GM12878 (cell line): ENCODE data around the gene ANKRD1. TPM values are rescaled to one million over a fixed set of nuclear protein-coding genes. Genes with fewer than 3 reads are reported as not detected.
"Not testable (repeated sequence)": the region's sequence is repeated elsewhere in the genome, so short reads cannot be mapped to it uniquely, and the experiment has no call there.

ENCODE experiments used
- ATAC-seq: fragments of 200-7000 bp; cut with Tn5 transposase; 3 replicates; pipeline ENCODE4 v1.9.1; 2020; ENCODE audit warnings: mild to moderate bottlenecking, moderate library complexity
- BruUV-seq: library from RNA; stranded (reverse); fragments of 400-500 nt; replicated peaks from 2 replicates; lab custom pipeline; 2021; lab: Mats Ljungman, UMichigan
- CTCF ChIA-PET: fragments of 300-600 bp; sonication (Branson Sonifier 250); formaldehyde crosslinking; extraction: SDS; loops from one replicate; lab custom pipeline; 2021; ENCODE audit warnings: inconsistent platforms; lab: Yijun Ruan, JAX
- POLR2A ChIA-PET: fragments of 350-600 bp; formaldehyde crosslinking; extraction: SDS; loops from one replicate; lab custom pipeline; 2021; ENCODE audit warnings: inconsistent platforms; lab: Charles Lee
- RAD21 ChIA-PET: fragments of 300-600 bp; sonication (Branson Sonifier 250); formaldehyde crosslinking; loops from one replicate; lab custom pipeline; 2023; ENCODE audit warnings: antibody characterized with exemption; ENCODE audit not compliant: unreplicated experiment; lab: Charles Lee
- SMC1A ChIA-PET: fragments of 300-600 bp; sonication (Branson Sonifier 250); formaldehyde crosslinking; loops from one replicate; lab custom pipeline; 2023; ENCODE audit not compliant: unreplicated experiment, uncharacterized antibody; lab: Charles Lee
- DNase-seq: peaks from one replicate; pipeline ENCODE4 v3.0.0-alpha.2; 2011; ENCODE audit warnings: low read depth, low spot score
- FAIRE-seq: peaks from 3 replicates; lab custom pipeline; 2011; peaks lifted over from hg19 to GRCh38; lab: Jason Lieb, UNC
- H2AFZ ChIP-seq: 2 replicates; pipeline ENCODE4 v1.6.0; 2011; ENCODE audit warnings: low read depth, low read length, control low read depth; ENCODE audit not compliant: control insufficient read depth
- H3K27ac ChIP-seq: 2 replicates; pipeline ENCODE4 v1.5.1; 2011; ENCODE audit warnings: control low read depth; ENCODE audit not compliant: control insufficient read depth, insufficient read depth
- H3K27me3 ChIP-seq, 2 experiments: replicated peaks in 1 of 2; 2 replicates each; pipeline versions ENCODE4 v1.6.0 to v1.6.1; 2011; ENCODE audit warnings: low read length in 1 of 2; ENCODE audit not compliant: control insufficient read depth in 2 of 2, insufficient read depth in 2 of 2
- H3K36me3 ChIP-seq, 2 experiments: 2 replicates each; pipeline ENCODE4 v1.5.1; 2011; ENCODE audit warnings: low read length in 1 of 2; ENCODE audit not compliant: control insufficient read depth in 2 of 2, insufficient read depth in 2 of 2
- H3K4me1 ChIP-seq: 2 replicates; pipeline ENCODE4 v1.6.1; 2011; ENCODE audit warnings: mild to moderate bottlenecking, low read length, moderate library complexity, mixed read lengths; ENCODE audit not compliant: control insufficient read depth, insufficient read depth
- H3K4me2 ChIP-seq: 2 replicates; pipeline ENCODE4 v1.6.0; 2011; ENCODE audit warnings: control low read depth; ENCODE audit not compliant: control insufficient read depth, insufficient read depth
- H3K4me3 ChIP-seq: fragments of 200-600 bp; sonication (generic); 2 replicates; pipeline ENCODE4 v1.5.1; 2016
- H3K79me2 ChIP-seq: 2 replicates; pipeline ENCODE4 v1.6.0; 2011; ENCODE audit warnings: low read length; ENCODE audit not compliant: control insufficient read depth, insufficient read depth
- H3K9ac ChIP-seq: 2 replicates; pipeline ENCODE4 v1.8.0; 2011; ENCODE audit warnings: low read length, control low read depth, mixed read lengths; ENCODE audit not compliant: control insufficient read depth, insufficient read depth
- H3K9me3 ChIP-seq: replicated peaks from 3 replicates; pipeline ENCODE4 v1.5.1; 2011; ENCODE audit warnings: mild to moderate bottlenecking, low read length; ENCODE audit not compliant: control insufficient read depth, insufficient read depth
- H4K20me1 ChIP-seq: 2 replicates; pipeline ENCODE4 v1.6.0; 2011; ENCODE audit not compliant: control insufficient read depth, insufficient read depth
- RAD21 ChIP-seq: IDR thresholded peaks from 2 replicates; pipeline ENCODE4 v1.6.1; 2011; ENCODE audit warnings: mild to moderate bottlenecking, low read depth, low read length, moderate library complexity; ENCODE audit not compliant: insufficient read depth
- SMC3 ChIP-seq: IDR thresholded peaks from 2 replicates; pipeline ENCODE4 v1.6.1; 2011; ENCODE audit warnings: low read length, improper control_type of control experiment, borderline replicate concordance
- ZNF384 ChIP-seq: IDR thresholded peaks from 2 replicates; pipeline ENCODE4 v1.6.1; 2012; ENCODE audit warnings: low read depth, mild to moderate bottlenecking, low read length, improper control_type of control experiment, borderline replicate concordance
- WGBS: methylation state at CpG from one replicate; pipeline ENCODE4 v1.1.6; 2016; ENCODE audit warnings: low lambda C conversion rate; ENCODE audit not compliant: insufficient replicate concordance, insufficient coverage; ENCODE audit errors: missing lambda C conversion rate; 5-methylcytosine and 5-hydroxymethylcytosine counted together
- in situ Hi-C: fragments of 300-500 bp; cut with MboI; formaldehyde crosslinking; loops from 9 replicates; pipeline ENCODE4 v1.14.3; 2018; ENCODE audit warnings: mixed read lengths
- intact Hi-C: fragments of 100-400 bp; cut with micrococcal nuclease; formaldehyde crosslinking; loops from one replicate; pipeline ENCODE4 v1.14.2; 2022; ENCODE audit not compliant: unreplicated experiment
- polyA plus RNA-seq, 11 experiments: library from polyadenylated mRNA; depleted of rRNA in 4 of 11; unstranded in 6 of 11; stranded (reverse) in 5 of 11; fragments of >200 nt; fragmentation: Nextera tagmentation in 4 of 11; fragmentation: Illumina TruSeq in 1 of 11; extraction: Ambion mirVana in 4 of 11; extraction: Trizol in 1 of 11; gene quantifications; 1 replicate in 1 of 11; 2 replicates in 10 of 11; pipeline versions ENCODE4 v1.2.1 to v1.2.3, GENCODE V29; 2011 to 2016; ENCODE audit warnings: inconsistent platforms in 2 of 11, missing spikeins in 2 of 11, low read depth in 1 of 11
- total RNA-seq, 4 experiments: library from RNA; depleted of rRNA in 3 of 4; stranded (reverse); fragments of >200 nt in 3 of 4; fragmentation: Illumina TruSeq in 1 of 4; extraction: Trizol in 1 of 4; gene quantifications; 2 replicates each; pipeline versions ENCODE4 v1.2.1 to v1.2.3, GENCODE V29; 2013 to 2021
- TF ChIP-seq, protein P1 (sequence below), 3 experiments: IDR thresholded peaks in 2 of 3; conservative IDR thresholded peaks in 1 of 3; 2 replicates each; pipeline ENCODE4 v1.5.1; 2011; ENCODE audit warnings: low read depth in 3 of 3, low read length in 3 of 3, mild to moderate bottlenecking in 3 of 3, control low read depth in 2 of 3, moderate library complexity in 2 of 3, inconsistent platforms in 1 of 3, mixed read lengths in 1 of 3; ENCODE audit not compliant: control insufficient read depth in 2 of 3, insufficient read depth in 1 of 3; ENCODE audit errors: extremely low read depth in 1 of 3

Gene ANKRD1
- total and polyA plus RNA-seq, 10 of the 15 experiments (the other 5 are each of a cell fraction or from before 2014, with no cell fraction given) = not detected

DNA sequence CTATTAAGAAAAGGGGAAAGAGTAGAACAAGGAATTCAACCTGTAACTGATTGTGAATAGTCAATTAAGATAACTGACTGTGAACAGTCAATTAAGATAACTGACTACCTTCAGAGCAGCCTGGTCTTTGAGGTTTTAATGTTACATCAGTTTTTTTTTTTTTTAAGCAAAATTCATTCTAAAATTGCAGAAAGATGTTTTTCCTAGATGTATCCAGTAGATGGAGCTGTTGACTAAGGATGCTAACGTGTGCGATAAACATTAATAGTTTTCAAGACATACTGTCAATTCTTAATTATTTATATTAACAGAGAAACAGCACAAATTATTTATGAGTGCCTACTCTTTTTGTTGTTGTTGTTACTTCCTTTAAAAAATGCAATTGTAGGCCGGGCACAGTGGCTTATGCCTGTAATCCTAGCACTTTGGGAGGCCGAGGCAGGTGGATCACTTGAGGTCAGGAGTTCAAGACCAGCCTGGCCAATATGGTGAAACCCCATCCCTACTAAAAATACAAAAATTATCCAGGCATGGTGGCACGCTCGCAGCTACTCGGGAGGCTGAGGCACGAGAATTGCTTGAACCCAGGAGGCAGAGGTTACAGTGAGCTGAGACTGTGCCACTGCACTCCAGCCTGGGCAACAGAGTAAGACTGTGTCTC is 40.7 kb downstream of the ANKRD1 start:
- intact Hi-C loops = loop anchor here (10.0 kb wide), 1 partner anchor 755 kb away; the partner anchor contains the start of gene PPP1R3C
- CTCF ChIA-PET = interaction anchor here (0.6 to 2.2 kb wide), 37 partner anchors 8 to 755 kb away, joined by 3 to 29 read pairs (median 4); partner anchors contain the start of gene RPP30

More for the DNA sequence above, 40.7 kb downstream of the ANKRD1 start:
- H3K4me1 ChIP-seq, H3K27ac ChIP-seq, H3K9me3 ChIP-seq, BruUV-seq, ATAC-seq, H4K20me1 ChIP-seq, H3K27me3 ChIP-seq, H2AFZ ChIP-seq, DNase-seq, H3K9ac ChIP-seq, H3K4me2 ChIP-seq, H3K79me2 ChIP-seq, POLR2A ChIA-PET, H3K4me3 ChIP-seq: not testable (repeated sequence)
- peaks cover 1 to 17% of the 10 kb centered on the region in 2 experiments for H3K36me3 ChIP-seq
- WGBS = 97% methylated on average over 8 of the region's 8 CpGs
- ChIA-PET SMC1A (interaction anchor here (0.6 to 5.1 kb wide), 16 partner anchors 8 to 1084 kb away, joined by 3 to 30 read pairs (median 3); partner anchors contain the start of gene RPP30), RAD21 (interaction anchor here (0.7 to 2.5 kb wide), 8 partner anchors 10 to 1241 kb away, joined by 3 to 7 read pairs (median 4); no protein-coding TSS in a partner anchor)
- in situ Hi-C loops = loop anchor here (25.0 kb wide), 1 partner anchor 1032 kb away; the partner anchor contains the start of genes BTAF1 and FGFBP3
- TF ChIP-seq, protein P1, sequence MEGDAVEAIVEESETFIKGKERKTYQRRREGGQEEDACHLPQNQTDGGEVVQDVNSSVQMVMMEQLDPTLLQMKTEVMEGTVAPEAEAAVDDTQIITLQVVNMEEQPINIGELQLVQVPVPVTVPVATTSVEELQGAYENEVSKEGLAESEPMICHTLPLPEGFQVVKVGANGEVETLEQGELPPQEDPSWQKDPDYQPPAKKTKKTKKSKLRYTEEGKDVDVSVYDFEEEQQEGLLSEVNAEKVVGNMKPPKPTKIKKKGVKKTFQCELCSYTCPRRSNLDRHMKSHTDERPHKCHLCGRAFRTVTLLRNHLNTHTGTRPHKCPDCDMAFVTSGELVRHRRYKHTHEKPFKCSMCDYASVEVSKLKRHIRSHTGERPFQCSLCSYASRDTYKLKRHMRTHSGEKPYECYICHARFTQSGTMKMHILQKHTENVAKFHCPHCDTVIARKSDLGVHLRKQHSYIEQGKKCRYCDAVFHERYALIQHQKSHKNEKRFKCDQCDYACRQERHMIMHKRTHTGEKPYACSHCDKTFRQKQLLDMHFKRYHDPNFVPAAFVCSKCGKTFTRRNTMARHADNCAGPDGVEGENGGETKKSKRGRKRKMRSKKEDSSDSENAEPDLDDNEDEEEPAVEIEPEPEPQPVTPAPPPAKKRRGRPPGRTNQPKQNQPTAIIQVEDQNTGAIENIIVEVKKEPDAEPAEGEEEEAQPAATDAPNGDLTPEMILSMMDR (IDR thresholded peaks at IDR 0.05 in 2 of 3, conservative IDR thresholded peaks at IDR 0.05 in 1 of 3; ENCODE audit: control insufficient read depth in 2 of 3, extremely low read depth in 1 of 3, insufficient read depth in 1 of 3, low read depth in 3 of 3, low read length in 3 of 3) = peak; percentile 39 to 57 (median 57); a peak in 4 of 6 replicates
- TF ChIP-seq ZNF384 = peak; percentile 87
- TF ChIP-seq RAD21 = peak; percentile 78
- TF ChIP-seq SMC3 = peak; percentile 53; the same call in 1 of the 2 replicates
- FAIRE-seq = peak; percentile 90
